SK-N-MC (cell line): ENCODE measurements around the gene MID1IP1.

Source experiments
- EZH2 ChIP-seq: fragments of 200-600 bp; sonication (generic); IDR thresholded peaks from one replicate; pipeline ENCODE4 v1.6.1; 2017; ENCODE audit warnings: antibody characterized with exemption
- POLR2AphosphoS5 ChIP-seq: IDR thresholded peaks from 2 replicates; pipeline ENCODE4 v1.6.1; 2012; ENCODE audit warnings: mild to moderate bottlenecking, low read depth, low read length, borderline replicate concordance

- no peak for TF ChIP-seq POLR2AphosphoS5
- no peak for TF ChIP-seq EZH2
Observed at GRCh38 chrX:38770152-38770551, 31.1 kb upstream of the MID1IP1 start.
